Heart left ventricle (tissue), 16 donors: Measurements from ENCODE around the gene SBNO2. TPM values are rescaled to one million over a fixed set of nuclear protein-coding genes. Genes with fewer than 3 reads are reported as not detected.

ENCODE experiments used
- ATAC-seq, 4 donors: fragments of 200-7000 bp; cut with Tn5 transposase; one replicate each; pipeline ENCODE4 v1.9.1; 2020 to 2022; ENCODE audit warnings: moderate library complexity in 4 of 4, mild to moderate bottlenecking in 3 of 4, moderate number of reproducible peaks in 1 of 4
- DNase-seq, 5 donors: peaks; one replicate each; pipeline ENCODE4 v3.0.0-alpha.2; 2020
- H3K27ac ChIP-seq, 12 donors: fragments of 200-600 bp; sonication (generic) in 4 of 12; one replicate each; pipeline versions ENCODE4 v1.5.0 to v1.8.0; 2016 to 2022; ENCODE audit warnings: mild to moderate bottlenecking in 2 of 12
- H3K27me3 ChIP-seq, 9 donors: fragments of 200-600 bp; sonication (generic) in 2 of 9; one replicate each; pipeline versions ENCODE4 v1.5.1 to v1.8.0; 2016 to 2022; ENCODE audit warnings: mild to moderate bottlenecking in 3 of 9
- H3K36me3 ChIP-seq, 9 donors: fragments of 200-600 bp; sonication (generic) in 2 of 9; one replicate each; pipeline versions ENCODE4 v1.5.0 to v1.8.0; 2018 to 2022; ENCODE audit warnings: mild to moderate bottlenecking in 2 of 9
- H3K4me1 ChIP-seq, 12 donors: fragments of 200-600 bp; sonication (generic) in 4 of 12; one replicate each; pipeline versions ENCODE4 v1.5.0 to v1.8.0; 2016 to 2022; ENCODE audit warnings: mild to moderate bottlenecking in 3 of 12
- H3K4me3 ChIP-seq, 12 donors: fragments of 200-600 bp; sonication (generic) in 4 of 12; one replicate each; pipeline versions ENCODE4 v1.5.0 to v1.8.0; 2017 to 2022; ENCODE audit warnings: mild to moderate bottlenecking in 9 of 12, moderate library complexity in 4 of 12
- H3K9me3 ChIP-seq, 12 donors: fragments of 200-600 bp; sonication (generic) in 4 of 12; one replicate each; pipeline versions ENCODE4 v1.5.0 to v1.8.0; 2016 to 2022; ENCODE audit warnings: mild to moderate bottlenecking in 1 of 12
- POLR2A ChIP-seq, 2 donors: fragments of 450-650 bp; IDR thresholded peaks; one replicate each; pipeline ENCODE4 v1.6.1; 2017; ENCODE audit warnings: antibody characterized with exemption in 2 of 2, mild to moderate bottlenecking in 2 of 2, moderate library complexity in 2 of 2
- WGBS, 4 donors: extraction: QIAGEN DNeasy Blood & Tissue Kit in 2 of 4; methylation state at CpG; one replicate each; pipeline versions ENCODE4 v1.1.5 to v1.1.7; 2013 to 2018; 5-methylcytosine and 5-hydroxymethylcytosine counted together
- intact Hi-C, 10 donors: fragments of 100-400 bp; cut with DNase I; formaldehyde crosslinking; loops; one replicate each; pipeline versions ENCODE4 v1.11.1 to v1.14.2; 2022
- polyA plus RNA-seq, 2 donors: library from polyadenylated mRNA; stranded (reverse); fragments of 200-250 nt; gene quantifications; one replicate each; pipeline ENCODE4 v1.2.3, GENCODE V29; 2013
- total RNA-seq, 9 donors: library from RNA; depleted of rRNA in 2 of 9; stranded (reverse); fragments of >200 nt in 2 of 9; fragmentation: NEBNext Ultra II Directional in 3 of 9; extraction: Animal tissue kit (Norgen Biotek cat#: 25700) in 3 of 9; gene quantifications; one replicate each; pipeline versions ENCODE4 v1.1.0 to v1.2.4, GENCODE V29; 2016 to 2023
- TF ChIP-seq, protein P1 (sequence below), 12 donors: fragments of 200-600 bp; sonication (generic) in 4 of 12; IDR thresholded peaks; one replicate each; pipeline versions ENCODE4 v1.5.0 to v1.8.0; 2018 to 2022; ENCODE audit warnings: antibody characterized with exemption in 12 of 12, mild to moderate bottlenecking in 5 of 12
- donor health status: ischemic (EF 13 %, LVEDD 7.1; RV severe dilation, severe dysfunction).
- donor health status: healthy with polysubstance abuse.
- donor health status: DM: no; HTN: yes; CAD: no.
- donor health status: DM: no; HTN: no; CAD: no.
- donor health status: ischemic (EF 25% LVEDD 6.9; RV normal size, moderate dysfunction).
- donor health status: ischemic (EF 25% LVEDD 5.7; RV mildly dilated, moderate dysfunction).
- donor health status: healthy.
- donor health status: DM: yes; HTN: yes; CAD: no.
- donor health status: ischemic (EF 35%, LVEDD 5.7; RV mildly dilated, moderate dysfunction).
- donor health status: nonischemic (EF 11% LVEDD 7.7; RV severe dilation, severe dysfunction).
- donor health status: DM: yes; HTN: yes; CAD: no.
- donor health status: PGD.
- donor health status: ischemic (EF 29% LVEDD 5.4; RV normal size, mild dysfunction).
- donor health status: nonischemic (EF 23%, LVEDD 6.1; RV moderate dilation, normal function).

Gene SBNO2
- total and polyA plus RNA-seq, 11 donors: 9.9 to 78.9 (median 18.7) TPM

DNA sequence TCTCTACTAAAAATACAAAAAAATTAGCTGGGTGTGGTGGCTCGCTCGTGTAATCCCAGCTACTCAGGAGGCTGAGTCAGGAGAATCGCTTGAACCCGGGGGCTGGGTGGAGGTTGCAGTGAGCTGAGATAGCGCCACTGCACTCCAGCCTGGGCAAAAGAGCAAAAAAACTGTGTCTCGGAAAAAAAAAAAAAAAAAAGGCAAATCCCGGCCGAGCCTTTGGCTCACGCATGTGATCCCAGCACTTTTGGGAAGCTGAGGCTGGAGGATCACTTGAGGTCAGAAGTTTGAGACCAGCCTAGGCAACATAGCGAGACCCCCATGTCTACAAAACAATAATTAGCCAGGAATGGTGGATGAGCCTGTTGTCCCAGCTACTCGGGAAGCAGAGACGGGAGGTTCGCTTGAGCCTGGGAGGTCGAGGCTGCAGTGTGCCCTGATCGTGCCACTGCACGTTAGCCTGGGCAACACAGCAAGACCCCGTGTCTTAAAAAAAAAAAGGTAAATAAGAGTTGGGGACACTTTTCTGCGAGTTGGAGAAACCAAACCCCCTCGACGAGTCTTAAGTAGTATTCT lies 70.8 kb downstream of the SBNO2 start:
- no peak for DNase-seq
- H3K27me3 ChIP-seq: no peaks in the 10 kb centered on the region
- H3K4me1 ChIP-seq: peaks cover 0 to 79% (median 60%) of the 10 kb centered on the region in 12 donors
- peak overlapping the region; percentile 31 to 100 (median 98) for H3K27ac ChIP-seq
- TF ChIP-seq POLR2A (IDR thresholded peaks at IDR 0.05): no peak
- TF ChIP-seq, protein P1, sequence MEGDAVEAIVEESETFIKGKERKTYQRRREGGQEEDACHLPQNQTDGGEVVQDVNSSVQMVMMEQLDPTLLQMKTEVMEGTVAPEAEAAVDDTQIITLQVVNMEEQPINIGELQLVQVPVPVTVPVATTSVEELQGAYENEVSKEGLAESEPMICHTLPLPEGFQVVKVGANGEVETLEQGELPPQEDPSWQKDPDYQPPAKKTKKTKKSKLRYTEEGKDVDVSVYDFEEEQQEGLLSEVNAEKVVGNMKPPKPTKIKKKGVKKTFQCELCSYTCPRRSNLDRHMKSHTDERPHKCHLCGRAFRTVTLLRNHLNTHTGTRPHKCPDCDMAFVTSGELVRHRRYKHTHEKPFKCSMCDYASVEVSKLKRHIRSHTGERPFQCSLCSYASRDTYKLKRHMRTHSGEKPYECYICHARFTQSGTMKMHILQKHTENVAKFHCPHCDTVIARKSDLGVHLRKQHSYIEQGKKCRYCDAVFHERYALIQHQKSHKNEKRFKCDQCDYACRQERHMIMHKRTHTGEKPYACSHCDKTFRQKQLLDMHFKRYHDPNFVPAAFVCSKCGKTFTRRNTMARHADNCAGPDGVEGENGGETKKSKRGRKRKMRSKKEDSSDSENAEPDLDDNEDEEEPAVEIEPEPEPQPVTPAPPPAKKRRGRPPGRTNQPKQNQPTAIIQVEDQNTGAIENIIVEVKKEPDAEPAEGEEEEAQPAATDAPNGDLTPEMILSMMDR (IDR thresholded peaks at IDR 0.05): no peak
- H3K36me3 ChIP-seq: peaks cover 0 to 25% (median 22%) of the 10 kb centered on the region in 9 donors
- no peak for ATAC-seq
- 36 to 47% (median 43%) methylated on average over 20 of the region's 20 CpGs for WGBS, 4 donors
- peaks cover 0 to 6% (median 0%) of the 10 kb centered on the region in 12 donors for H3K9me3 ChIP-seq
- H3K4me3 ChIP-seq: peak overlapping the region in 10 of 12 donors; percentile 15 to 95 (median 78)
- intact Hi-C loops: loop anchor here in 5 of 10 donors (1.0 to 5.0 kb wide), 4 partner anchors 8 to 169 kb away; partner anchors contain the start of genes RNU6-2 (in 4 of the 5), TMEM259 (in 4 of the 5), CNN2 (in 1 of the 5) and POLR2E (in 1 of the 5)

DNA sequence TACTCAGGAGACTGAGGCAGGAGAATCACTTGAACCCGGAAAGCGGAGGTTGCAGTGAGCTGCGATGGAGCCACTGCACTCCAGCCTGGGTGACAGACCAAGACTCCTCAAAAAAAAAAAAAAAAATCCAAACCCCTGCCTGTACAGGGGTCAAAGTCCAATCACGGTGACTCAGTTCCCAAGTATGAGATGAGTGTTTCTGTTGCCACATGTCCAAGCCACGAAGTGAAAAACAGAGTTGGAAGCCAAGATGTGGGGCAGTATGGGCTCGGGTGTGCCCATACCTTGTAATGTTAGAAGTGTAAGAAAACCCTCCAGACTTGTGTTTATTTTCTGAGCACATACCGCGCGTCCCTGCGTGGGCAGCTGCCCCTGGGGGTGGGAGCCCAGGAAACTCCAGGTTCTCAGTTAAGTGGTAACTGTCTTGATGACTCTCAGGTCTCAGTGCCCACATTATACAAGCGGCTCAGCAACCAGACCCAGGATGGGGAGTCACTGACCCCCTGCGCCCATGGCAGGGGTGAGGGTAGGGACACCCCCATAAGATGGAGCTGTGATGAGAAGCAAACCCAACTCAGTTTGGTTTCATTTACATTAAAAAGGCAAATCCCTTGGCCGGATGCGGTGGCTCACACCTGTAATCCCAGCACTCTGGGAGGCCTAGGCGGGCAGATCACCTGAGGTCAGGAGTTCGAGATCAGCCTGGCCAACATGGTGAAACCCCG lies 71.5 kb downstream of the SBNO2 start:
- Histone ChIP-seq H3K27ac (peak overlapping the region; percentile 60 to 100 (median 98)), H3K4me3 (peak overlapping the region in 2 of 12 donors; percentile 83 to 95), H3K27me3 (no peaks in the 10 kb centered on the region), H3K9me3 (peaks cover 0 to 6% (median 0%) of the 10 kb centered on the region in 12 donors), H3K36me3 (peaks cover 0 to 20% (median 16%) of the 10 kb centered on the region in 9 donors), H3K4me1 (peaks cover 0 to 82% (median 60%) of the 10 kb centered on the region in 12 donors)
- ATAC-seq: peak in 1 of 4 donors; percentile 6
- DNase-seq: no peak
- no peak for TF ChIP-seq POLR2A (IDR thresholded peaks at IDR 0.05)
- TF ChIP-seq, protein P1 (IDR thresholded peaks at IDR 0.05): no peak
- 67 to 74% (median 71%) methylated on average over 17 of the region's 17 CpGs for WGBS, 4 donors
- intact Hi-C loops: loop anchor here in 5 of 10 donors (1.0 to 5.0 kb wide), 4 partner anchors 7 to 170 kb away; partner anchors contain the start of genes RNU6-2 (in 4 of the 5), TMEM259 (in 4 of the 5), CNN2 (in 1 of the 5) and POLR2E (in 1 of the 5)

DNA sequence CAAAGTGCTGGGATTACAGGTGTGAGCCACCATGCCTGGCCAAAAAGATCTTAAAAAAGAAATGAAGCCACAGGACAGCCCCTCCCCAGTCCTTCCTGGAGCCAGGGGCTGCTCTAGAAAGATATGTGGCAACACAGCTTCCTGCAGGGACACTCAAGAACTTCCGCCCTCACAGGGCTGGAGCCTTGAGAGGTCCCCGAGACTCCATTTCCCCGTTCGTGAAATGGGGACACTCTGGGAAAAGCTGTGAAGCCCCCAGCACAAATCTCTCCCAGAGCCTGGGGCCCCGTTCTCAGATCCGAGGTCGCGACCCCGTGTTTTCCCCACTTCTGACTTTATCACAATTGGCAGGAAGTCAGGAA lies 72.8 kb downstream of the SBNO2 start:
- peaks cover 0 to 7% (median 4%) of the 10 kb centered on the region in 9 donors for H3K36me3 ChIP-seq
- TF ChIP-seq, protein P1 (IDR thresholded peaks at IDR 0.05): no peak
- TF ChIP-seq POLR2A (IDR thresholded peaks at IDR 0.05): no peak
- WGBS, 4 donors: 16 to 24% (median 20%) methylated on average over 9 of the region's 9 CpGs
- H3K27ac ChIP-seq: peak overlapping the region; percentile 60 to 100 (median 98)
- peak in 2 of 4 donors; percentile 20 to 25 for ATAC-seq
- intact Hi-C loops: loop anchor here in 5 of 10 donors (5.0 kb wide), 3 partner anchors 74 to 171 kb away; partner anchors contain the start of genes RNU6-2 (in 4 of the 5), TMEM259 (in 4 of the 5) and CNN2 (in 1 of the 5)
- DNase-seq: peak in 3 of 5 donors; percentile 68 to 77 (median 73)
- H3K27me3 ChIP-seq: no peaks in the 10 kb centered on the region
- peaks cover 0 to 72% (median 54%) of the 10 kb centered on the region in 12 donors for H3K4me1 ChIP-seq
- H3K4me3 ChIP-seq: peak overlapping the region in 9 of 12 donors; percentile 6 to 32 (median 15)
- H3K9me3 ChIP-seq: peaks cover 0 to 6% (median 0%) of the 10 kb centered on the region in 12 donors
